Keratinocyte (primary cell): ENCODE results near the gene RIC3.

ENCODE experiments used
- CTCF ChIP-seq, 3 experiments: IDR thresholded peaks in 1 of 3; conservative IDR thresholded peaks in 1 of 3; optimal IDR thresholded peaks in 1 of 3; 2 replicates in 2 of 3; 3 replicates in 1 of 3; pipeline versions ENCODE3 to v1.5.1; 2011; ENCODE audit warnings: low read length in 3 of 3, mild to moderate bottlenecking in 3 of 3, moderate library complexity in 2 of 3, control low read depth in 1 of 3, inconsistent platforms in 1 of 3; ENCODE audit not compliant: insufficient read depth in 2 of 3; ENCODE audit errors: extremely low read depth in 1 of 3
- EZH2 ChIP-seq: IDR thresholded peaks from one replicate; pipeline ENCODE4 v1.6.1; 2012; ENCODE audit warnings: inconsistent platforms, mild to moderate bottlenecking, low read length, moderate library complexity

GRCh38 chr11:8213376-8213775 lies 44.6 kb upstream of the RIC3 start:
- TF ChIP-seq CTCF (optimal IDR thresholded peaks at IDR 0.05 in 1 of 3, IDR thresholded peaks at IDR 0.05 in 1 of 3, conservative IDR thresholded peaks at IDR 0.05 in 1 of 3; ENCODE audit: extremely low read depth in 1 of 3, insufficient read depth in 2 of 3, low read length in 3 of 3) (no peak), EZH2 (no peak)
